ENCODE measurements around the gene OSCP1. TPM values are rescaled to one million over a fixed set of nuclear protein-coding genes. Genes with fewer than 3 reads are reported as not detected.

Gene OSCP1
- total RNA-seq, 2 experiments from 2014 or later = 0.66 to 1.9 TPM

- no peak overlapping the region for H3K27ac Mint-ChIP-seq
- POLR2A ChIA-PET = no interaction called here
- H3K36me3 Mint-ChIP-seq (ENCODE audit: low read depth) = no peaks in the 10 kb centered on the region
- CTCF ChIA-PET = interaction anchor here (1.0 kb wide), 1 partner anchor 76 kb away, joined by 3 read pairs; no protein-coding TSS in a partner anchor
- no peaks in the 10 kb centered on the region for H3K9me3 Mint-ChIP-seq (ENCODE audit: insufficient read depth)
- no peak for ATAC-seq
- no peak for DNase-seq
- H3K27me3 Mint-ChIP-seq (ENCODE audit: low read depth) = peaks cover 2% of the 10 kb centered on the region
- H3K4me3 Mint-ChIP-seq = no peak overlapping the region
- peaks cover 2% of the 10 kb centered on the region for H3K4me1 Mint-ChIP-seq (ENCODE audit: low read depth)
Observed at GRCh38 chr1:36440646-36441045, 9.6 kb downstream of the OSCP1 start.

DNA sequence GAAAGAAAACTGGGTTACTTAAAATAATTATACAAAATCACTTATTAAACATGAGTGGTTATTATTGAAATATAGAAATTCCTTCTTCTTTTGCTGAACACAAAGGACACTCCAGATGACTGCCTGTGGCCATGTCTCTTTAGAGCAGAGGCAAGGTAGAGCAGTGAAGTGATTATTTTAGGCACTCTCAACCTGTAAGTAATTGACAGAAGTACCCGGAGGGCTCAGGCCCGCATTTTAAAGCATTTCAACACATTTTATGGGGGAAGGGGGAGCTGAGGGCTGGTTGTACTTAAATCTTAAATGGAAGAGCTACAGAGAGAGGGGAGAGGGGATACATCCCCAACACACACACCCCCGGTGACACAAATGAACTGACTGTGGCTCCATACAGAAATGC is 10.2 kb downstream of the OSCP1 start:
- DNase-seq (no peak), ATAC-seq (no peak)
- Mint-ChIP-seq H3K36me3 (ENCODE audit: low read depth) (no peaks in the 10 kb centered on the region), H3K27ac (no peak overlapping the region), H3K4me1 (ENCODE audit: low read depth) (peaks cover 2% of the 10 kb centered on the region), H3K4me3 (no peak overlapping the region), H3K27me3 (ENCODE audit: low read depth) (peaks cover 2% of the 10 kb centered on the region), H3K9me3 (ENCODE audit: insufficient read depth) (no peaks in the 10 kb centered on the region)
- ChIA-PET POLR2A (no interaction called here), CTCF (interaction anchor here (1.0 kb wide), 1 partner anchor 76 kb away, joined by 3 read pairs; no protein-coding TSS in a partner anchor)

- Mint-ChIP-seq H3K4me1 (ENCODE audit: low read depth) (peaks cover 2% of the 10 kb centered on the region), H3K36me3 (ENCODE audit: low read depth) (no peaks in the 10 kb centered on the region), H3K27me3 (ENCODE audit: low read depth) (no peaks in the 10 kb centered on the region), H3K27ac (no peak overlapping the region), H3K9me3 (ENCODE audit: insufficient read depth) (no peaks in the 10 kb centered on the region), H3K4me3 (no peak overlapping the region)
- CTCF ChIA-PET = no interaction called here
- POLR2A ChIA-PET = interaction anchor here (0.7 to 0.8 kb wide), 2 partner anchors 25 to 216 kb away, joined by 3 to 6 read pairs; partner anchors contain the start of gene MRPS15
- no peak for ATAC-seq
- no peak for DNase-seq
Observed at GRCh38 chr1:36438715-36439114, 11.5 kb downstream of the OSCP1 start.

DNA sequence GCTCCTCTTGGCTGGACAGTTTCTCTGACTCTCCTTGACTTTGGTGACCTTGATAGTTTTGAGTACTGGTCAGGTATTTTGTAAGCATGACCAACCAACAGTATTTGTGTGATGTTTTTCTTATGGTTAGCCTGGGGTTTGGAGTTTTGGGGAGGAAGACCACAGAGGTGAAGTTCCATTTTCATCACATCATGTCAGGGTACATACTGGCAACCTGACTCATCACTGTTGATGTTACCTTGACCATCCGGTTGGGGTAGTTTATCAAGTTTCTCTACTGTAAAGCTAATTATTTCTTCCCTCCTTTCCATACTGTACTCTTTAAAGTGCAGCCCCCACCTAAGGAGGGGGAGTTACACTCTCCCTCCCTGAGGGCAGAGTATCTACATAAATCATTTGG is 13.4 kb downstream of the OSCP1 start:
- Mint-ChIP-seq H3K4me3 (no peak overlapping the region), H3K4me1 (ENCODE audit: low read depth) (peaks cover 8% of the 10 kb centered on the region), H3K27ac (no peak overlapping the region), H3K27me3 (ENCODE audit: low read depth) (no peaks in the 10 kb centered on the region), H3K9me3 (ENCODE audit: insufficient read depth) (no peaks in the 10 kb centered on the region), H3K36me3 (ENCODE audit: low read depth) (no peaks in the 10 kb centered on the region)
- no peak for ATAC-seq
- ChIA-PET POLR2A (no interaction called here), CTCF (no interaction called here)
- no peak for DNase-seq

GRCh38 chr1:36433102-36433501 is 17.1 kb downstream of the OSCP1 start:
- no peaks in the 10 kb centered on the region for H3K36me3 Mint-ChIP-seq (ENCODE audit: low read depth)
- ChIA-PET CTCF (interaction anchor here (1.9 kb wide), 1 partner anchor 11 kb away, joined by 4 read pairs; no protein-coding TSS in a partner anchor), POLR2A (interaction anchor here (1.2 kb wide), 1 partner anchor 80 kb away, joined by 3 read pairs; no protein-coding TSS in a partner anchor)
- ATAC-seq = no peak
- H3K4me1 Mint-ChIP-seq (ENCODE audit: low read depth) = peaks cover 8% of the 10 kb centered on the region
- no peaks in the 10 kb centered on the region for H3K9me3 Mint-ChIP-seq (ENCODE audit: insufficient read depth)
- no peak for DNase-seq
- no peak overlapping the region for H3K4me3 Mint-ChIP-seq
- H3K27ac Mint-ChIP-seq = no peak overlapping the region
- H3K27me3 Mint-ChIP-seq (ENCODE audit: low read depth) = peaks cover 4% of the 10 kb centered on the region

GRCh38 chr1:36432616-36433015 is 17.6 kb downstream of the OSCP1 start:
- H3K27me3 Mint-ChIP-seq (ENCODE audit: low read depth) = peaks cover 4% of the 10 kb centered on the region
- no peaks in the 10 kb centered on the region for H3K9me3 Mint-ChIP-seq (ENCODE audit: insufficient read depth)
- peaks cover 8% of the 10 kb centered on the region for H3K4me1 Mint-ChIP-seq (ENCODE audit: low read depth)
- no peak for DNase-seq
- CTCF ChIA-PET = interaction anchor here (1.9 kb wide), 1 partner anchor 11 kb away, joined by 4 read pairs; no protein-coding TSS in a partner anchor
- H3K27ac Mint-ChIP-seq = no peak overlapping the region
- H3K4me3 Mint-ChIP-seq = no peak overlapping the region
- ATAC-seq = no peak
- H3K36me3 Mint-ChIP-seq (ENCODE audit: low read depth) = no peaks in the 10 kb centered on the region
- POLR2A ChIA-PET = no interaction called here

- no peak overlapping the region for H3K27ac Mint-ChIP-seq
- DNase-seq (no peak), ATAC-seq (no peak)
- H3K27me3 Mint-ChIP-seq (ENCODE audit: low read depth) = peaks cover under 1% of the 10 kb centered on the region
- CTCF ChIA-PET = interaction anchor here (1.1 to 2.6 kb wide), 2 partner anchors 58 to 83 kb away, joined by 3 to 21 read pairs; no protein-coding TSS in a partner anchor
- H3K9me3 Mint-ChIP-seq (ENCODE audit: insufficient read depth) = no peaks in the 10 kb centered on the region
- no peak overlapping the region for H3K4me3 Mint-ChIP-seq
- H3K4me1 Mint-ChIP-seq (ENCODE audit: low read depth) = peaks cover 9% of the 10 kb centered on the region
- H3K36me3 Mint-ChIP-seq (ENCODE audit: low read depth) = no peaks in the 10 kb centered on the region
- POLR2A ChIA-PET = no interaction called here
Observed at GRCh38 chr1:36425791-36426190, 24.5 kb downstream of the OSCP1 start.

GRCh38 chr1:36421649-36422048 is 28.6 kb downstream of the OSCP1 start:
- CTCF ChIA-PET = interaction anchor here (0.7 to 2.6 kb wide), 12 partner anchors 9 to 322 kb away, joined by 3 to 28 read pairs (median 4); partner anchors contain the start of genes LSM10 and SH3D21
- no peak for DNase-seq
- Mint-ChIP-seq H3K27me3 (ENCODE audit: low read depth) (no peaks in the 10 kb centered on the region), H3K27ac (peak overlapping the region; percentile 82), H3K36me3 (ENCODE audit: low read depth) (no peaks in the 10 kb centered on the region), H3K4me1 (ENCODE audit: low read depth) (peaks cover 16% of the 10 kb centered on the region), H3K4me3 (no peak overlapping the region), H3K9me3 (ENCODE audit: insufficient read depth) (no peaks in the 10 kb centered on the region)
- ATAC-seq = no peak
- POLR2A ChIA-PET = interaction anchor here (0.6 kb wide), 1 partner anchor 68 kb away, joined by 3 read pairs; no protein-coding TSS in a partner anchor

DNA sequence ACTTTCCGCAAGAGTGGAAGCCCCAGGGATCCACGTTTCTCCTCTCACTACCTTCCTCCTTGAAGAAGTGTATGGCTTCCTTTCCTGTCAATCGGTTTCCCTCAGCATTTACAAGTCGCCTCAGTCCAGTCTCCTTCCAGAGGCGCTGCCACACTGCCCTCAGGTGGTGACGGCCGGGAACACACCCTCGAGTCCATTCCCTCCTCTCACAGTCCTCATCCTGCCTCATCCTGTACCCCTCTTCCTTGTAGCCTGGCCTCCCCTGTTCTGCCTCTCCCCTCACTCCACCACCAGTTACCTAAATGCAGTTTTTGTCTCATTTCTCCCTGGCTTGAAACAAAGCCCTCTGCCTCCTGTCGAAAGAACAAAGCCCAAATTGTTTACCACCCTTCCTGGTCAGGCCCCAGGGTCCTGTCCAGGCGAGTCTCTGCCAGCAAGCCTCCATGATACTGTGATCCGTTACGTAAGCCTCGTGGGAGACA is 29.4 kb downstream of the OSCP1 start:
- Mint-ChIP-seq H3K9me3 (ENCODE audit: insufficient read depth) (no peaks in the 10 kb centered on the region), H3K36me3 (ENCODE audit: low read depth) (no peaks in the 10 kb centered on the region), H3K4me3 (peak overlapping the region; percentile 53), H3K27me3 (ENCODE audit: low read depth) (no peaks in the 10 kb centered on the region), H3K4me1 (ENCODE audit: low read depth) (peaks cover 16% of the 10 kb centered on the region), H3K27ac (peak overlapping the region; percentile 82)
- ChIA-PET POLR2A (no interaction called here), CTCF (interaction anchor here (0.7 to 4.0 kb wide), 17 partner anchors 8 to 271 kb away, joined by 3 to 40 read pairs (median 9); partner anchors contain the start of genes LSM10, SH3D21 and TRAPPC3)
- peak; percentile 98 for ATAC-seq
- DNase-seq = peak; percentile 94

DNA sequence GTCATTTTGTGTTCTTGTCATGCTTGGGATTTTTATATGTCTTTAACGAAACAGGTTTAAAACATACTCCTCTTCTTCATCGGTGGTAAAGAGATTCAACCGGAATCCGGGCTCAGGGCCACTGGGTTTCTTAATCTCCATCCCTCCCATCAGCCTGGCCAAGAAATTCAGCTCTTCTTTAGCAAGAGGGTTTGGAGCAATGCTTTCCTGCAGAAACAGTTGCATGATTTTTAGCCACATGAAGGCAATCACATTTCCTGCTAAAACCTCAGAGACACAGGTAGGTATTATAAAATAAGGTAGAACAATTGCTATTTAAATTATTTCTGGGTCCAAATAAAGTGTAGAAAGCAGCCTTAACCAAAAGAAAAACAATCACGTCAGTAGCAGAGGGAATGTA is 29.8 kb downstream of the OSCP1 start:
- DNase-seq (no peak), ATAC-seq (peak; percentile 11)
- H3K27ac Mint-ChIP-seq = peak overlapping the region; percentile 82
- ChIA-PET CTCF (interaction anchor here (0.6 to 4.0 kb wide), 20 partner anchors 9 to 271 kb away, joined by 3 to 40 read pairs (median 6); partner anchors contain the start of genes SH3D21, STK40 and TRAPPC3), POLR2A (interaction anchor here (1.1 kb wide), 1 partner anchor 97 kb away, joined by 3 read pairs; the partner anchor contains the start of gene EVA1B)
- no peaks in the 10 kb centered on the region for H3K27me3 Mint-ChIP-seq (ENCODE audit: low read depth)
- peak overlapping the region; percentile 53 for H3K4me3 Mint-ChIP-seq
- H3K4me1 Mint-ChIP-seq (ENCODE audit: low read depth) = peaks cover 16% of the 10 kb centered on the region
- H3K9me3 Mint-ChIP-seq (ENCODE audit: insufficient read depth) = no peaks in the 10 kb centered on the region
- no peaks in the 10 kb centered on the region for H3K36me3 Mint-ChIP-seq (ENCODE audit: low read depth)

GRCh38 chr1:36419569-36419968 is 30.7 kb downstream of the OSCP1 start:
- peaks cover 16% of the 10 kb centered on the region for H3K4me1 Mint-ChIP-seq (ENCODE audit: low read depth)
- ATAC-seq = no peak
- H3K27me3 Mint-ChIP-seq (ENCODE audit: low read depth) = no peaks in the 10 kb centered on the region
- no peaks in the 10 kb centered on the region for H3K9me3 Mint-ChIP-seq (ENCODE audit: insufficient read depth)
- H3K27ac Mint-ChIP-seq = no peak overlapping the region
- ChIA-PET CTCF (interaction anchor here (0.9 to 4.0 kb wide), 15 partner anchors 8 to 270 kb away, joined by 3 to 40 read pairs (median 6); partner anchors contain the start of genes SH3D21, STK40 and TRAPPC3), POLR2A (interaction anchor here (0.7 to 1.1 kb wide), 2 partner anchors 32 to 96 kb away, joined by 3 read pairs; partner anchors contain the start of gene EVA1B)
- H3K4me3 Mint-ChIP-seq = no peak overlapping the region
- no peaks in the 10 kb centered on the region for H3K36me3 Mint-ChIP-seq (ENCODE audit: low read depth)
- DNase-seq = no peak

GRCh38 chr1:36419140-36419539 is 31.1 kb downstream of the OSCP1 start:
- no peaks in the 10 kb centered on the region for H3K36me3 Mint-ChIP-seq (ENCODE audit: low read depth)
- ATAC-seq = no peak
- H3K4me1 Mint-ChIP-seq (ENCODE audit: low read depth) = peaks cover 16% of the 10 kb centered on the region
- ChIA-PET CTCF (interaction anchor here (1.3 to 4.0 kb wide), 10 partner anchors 20 to 270 kb away, joined by 3 to 40 read pairs (median 12); partner anchors contain the start of genes SH3D21, STK40 and TRAPPC3), POLR2A (no interaction called here)
- H3K27ac Mint-ChIP-seq = no peak overlapping the region
- H3K4me3 Mint-ChIP-seq = no peak overlapping the region
- no peaks in the 10 kb centered on the region for H3K9me3 Mint-ChIP-seq (ENCODE audit: insufficient read depth)
- H3K27me3 Mint-ChIP-seq (ENCODE audit: low read depth) = no peaks in the 10 kb centered on the region
- no peak for DNase-seq
